Measurements from ENCODE around the gene SLC44A3.
A peak's percentile ranks its signal among the peaks of the same experiment; 100 is the strongest.

SLC44A3 gene

GRCh38 chr1:94773931-94774422 lies 46.2 kb upstream of the SLC44A3 start:
- DNase-seq = peak; percentile 47 to 72
- H3K18ac ChIP-seq (ENCODE audit: low read length) = peak overlapping the region; percentile 37
- peak overlapping the region; percentile 26 for H4K91ac ChIP-seq (ENCODE audit: low read depth, low read length)
- no peak overlapping the region for H4K12ac ChIP-seq (ENCODE audit: low read depth, low read length)
- no peak overlapping the region for H3K4me3 ChIP-seq (ENCODE audit: low read depth, low read length)
- H2BK12ac ChIP-seq (ENCODE audit: low read length) = peak overlapping the region; percentile 82
- peaks cover 18 to 22% of the 10 kb centered on the region in 2 experiments for H3K4me1 ChIP-seq (ENCODE audit: control insufficient read depth in 1 of 2, insufficient read depth in 2 of 2, low read length in 2 of 2)
- peak overlapping the region; percentile 34 for H3K4ac ChIP-seq (ENCODE audit: low read depth, low read length)
- peak overlapping the region; percentile 12 for H3K4me2 ChIP-seq (ENCODE audit: low read length)
- H3K23ac ChIP-seq (ENCODE audit: low read length) = no peak overlapping the region
- H2BK120ac ChIP-seq (ENCODE audit: insufficient read depth, low read length, poor library complexity) = no peak overlapping the region
- no peaks in the 10 kb centered on the region for H3K79me2 ChIP-seq (ENCODE audit: control insufficient read depth, insufficient read depth, low read length, poor library complexity)
- H3K9me3 ChIP-seq (ENCODE audit: insufficient read depth, low read depth, low read length) = no peaks in the 10 kb centered on the region
- H3K14ac ChIP-seq (ENCODE audit: low read length) = peak overlapping the region; percentile 24
- H3K36me3 ChIP-seq (ENCODE audit: control insufficient read depth in 1 of 2, insufficient read depth in 2 of 2, low read length in 2 of 2) = no peaks in the 10 kb centered on the region
- H3K9ac ChIP-seq (ENCODE audit: low read length) = no peak overlapping the region
- H3K79me1 ChIP-seq (ENCODE audit: low read length) = peaks cover 6% of the 10 kb centered on the region
- H2AFZ ChIP-seq (ENCODE audit: insufficient read depth, low read length, poor library complexity) = peak overlapping the region; percentile 23
- no CpG with 5 or more reads among the region's 8 CpGs for WGBS (ENCODE audit: extremely low coverage, insufficient coverage, insufficient read length)
- H3K27me3 ChIP-seq (ENCODE audit: insufficient read depth, low read length) = no peaks in the 10 kb centered on the region
- no peak overlapping the region for H2BK5ac ChIP-seq (ENCODE audit: low read depth, low read length, poor library complexity)
- no peak overlapping the region for H4K8ac ChIP-seq (ENCODE audit: low read depth, low read length)
- no peak overlapping the region for H2AK5ac ChIP-seq (ENCODE audit: low read length)
- H3K27ac ChIP-seq (ENCODE audit: low read depth, low read length) = no peak overlapping the region

GRCh38 chr1:94776474-94776873 lies 43.7 kb upstream of the SLC44A3 start:
- DNase-seq = no peak
- Histone ChIP-seq H3K27me3 (ENCODE audit: insufficient read depth, low read length) (no peaks in the 10 kb centered on the region), H4K91ac (ENCODE audit: low read depth, low read length) (no peak overlapping the region), H4K12ac (ENCODE audit: low read depth, low read length) (no peak overlapping the region), H3K18ac (ENCODE audit: low read length) (no peak overlapping the region), H3K79me2 (ENCODE audit: control insufficient read depth, insufficient read depth, low read length, poor library complexity) (no peaks in the 10 kb centered on the region), H3K4me3 (ENCODE audit: low read depth, low read length) (no peak overlapping the region), H4K8ac (ENCODE audit: low read depth, low read length) (no peak overlapping the region), H2AFZ (ENCODE audit: insufficient read depth, low read length, poor library complexity) (no peak overlapping the region), H3K79me1 (ENCODE audit: low read length) (peaks cover 6% of the 10 kb centered on the region), H3K4ac (ENCODE audit: low read depth, low read length) (no peak overlapping the region), H3K23ac (ENCODE audit: low read length) (no peak overlapping the region), H3K4me2 (ENCODE audit: low read length) (no peak overlapping the region), H2BK120ac (ENCODE audit: insufficient read depth, low read length, poor library complexity) (no peak overlapping the region), H2BK12ac (ENCODE audit: low read length) (no peak overlapping the region), H2AK5ac (ENCODE audit: low read length) (no peak overlapping the region), H3K36me3 (ENCODE audit: control insufficient read depth in 1 of 2, insufficient read depth in 2 of 2, low read length in 2 of 2) (no peaks in the 10 kb centered on the region), H3K4me1 (ENCODE audit: control insufficient read depth in 1 of 2, insufficient read depth in 2 of 2, low read length in 2 of 2) (peaks cover 18 to 21% of the 10 kb centered on the region in 2 experiments), H2BK5ac (ENCODE audit: low read depth, low read length, poor library complexity) (no peak overlapping the region), H3K9me3 (ENCODE audit: insufficient read depth, low read depth, low read length) (no peaks in the 10 kb centered on the region), H3K27ac (ENCODE audit: low read depth, low read length) (no peak overlapping the region), H3K9ac (ENCODE audit: low read length) (no peak overlapping the region), H3K14ac (ENCODE audit: low read length) (no peak overlapping the region)
- no CpG with 5 or more reads among the region's 1 CpG for WGBS (ENCODE audit: extremely low coverage, insufficient coverage, insufficient read length)

DNA sequence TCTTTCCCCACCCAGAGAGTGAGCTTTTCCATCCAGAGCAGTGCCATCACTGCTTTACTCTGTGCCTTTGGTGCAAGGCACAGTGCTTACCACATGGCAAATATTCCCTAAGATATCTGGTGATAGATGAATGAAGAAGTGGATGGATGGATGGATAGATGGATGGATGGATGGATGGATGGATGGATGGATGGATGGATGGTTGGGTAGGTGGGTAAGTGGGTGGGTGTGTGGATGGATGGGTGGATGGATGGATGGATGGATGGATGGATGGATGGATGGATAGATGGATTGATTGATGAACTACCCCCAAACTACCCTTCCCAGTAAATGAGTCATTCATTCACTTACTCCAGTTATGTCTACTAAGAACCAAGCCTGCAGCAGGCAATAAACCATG lies 42.9 kb upstream of the SLC44A3 start:
- Histone ChIP-seq H2BK120ac (ENCODE audit: insufficient read depth, low read length, poor library complexity) (no peak overlapping the region), H3K4me1 (ENCODE audit: control insufficient read depth in 1 of 2, insufficient read depth in 2 of 2, low read length in 2 of 2) (peaks cover 15 to 17% of the 10 kb centered on the region in 2 experiments), H2AK5ac (ENCODE audit: low read length) (no peak overlapping the region), H3K9ac (ENCODE audit: low read length) (no peak overlapping the region), H4K8ac (ENCODE audit: low read depth, low read length) (no peak overlapping the region), H3K18ac (ENCODE audit: low read length) (no peak overlapping the region), H3K27ac (ENCODE audit: low read depth, low read length) (no peak overlapping the region), H2BK12ac (ENCODE audit: low read length) (no peak overlapping the region), H3K36me3 (ENCODE audit: control insufficient read depth in 1 of 2, insufficient read depth in 2 of 2, low read length in 2 of 2) (no peaks in the 10 kb centered on the region), H3K23ac (ENCODE audit: low read length) (no peak overlapping the region), H3K27me3 (ENCODE audit: insufficient read depth, low read length) (no peaks in the 10 kb centered on the region), H4K91ac (ENCODE audit: low read depth, low read length) (no peak overlapping the region), H3K79me1 (ENCODE audit: low read length) (peaks cover 6% of the 10 kb centered on the region), H3K14ac (ENCODE audit: low read length) (no peak overlapping the region), H3K4me3 (ENCODE audit: low read depth, low read length) (no peak overlapping the region), H3K4ac (ENCODE audit: low read depth, low read length) (no peak overlapping the region), H3K4me2 (ENCODE audit: low read length) (no peak overlapping the region), H3K79me2 (ENCODE audit: control insufficient read depth, insufficient read depth, low read length, poor library complexity) (no peaks in the 10 kb centered on the region), H2BK5ac (ENCODE audit: low read depth, low read length, poor library complexity) (no peak overlapping the region), H4K12ac (ENCODE audit: low read depth, low read length) (no peak overlapping the region), H2AFZ (ENCODE audit: insufficient read depth, low read length, poor library complexity) (no peak overlapping the region), H3K9me3 (ENCODE audit: insufficient read depth, low read depth, low read length) (no peaks in the 10 kb centered on the region)
- no peak for DNase-seq

- H3K36me3 ChIP-seq (ENCODE audit: control insufficient read depth in 1 of 2, insufficient read depth in 2 of 2, low read length in 2 of 2) = no peaks in the 10 kb centered on the region
- H4K12ac ChIP-seq (ENCODE audit: low read depth, low read length) = no peak overlapping the region
- peaks cover 8 to 9% of the 10 kb centered on the region in 2 experiments for H3K4me1 ChIP-seq (ENCODE audit: control insufficient read depth in 1 of 2, insufficient read depth in 2 of 2, low read length in 2 of 2)
- no peak overlapping the region for H3K4ac ChIP-seq (ENCODE audit: low read depth, low read length)
- no peak overlapping the region for H2AFZ ChIP-seq (ENCODE audit: insufficient read depth, low read length, poor library complexity)
- H3K4me2 ChIP-seq (ENCODE audit: low read length) = no peak overlapping the region
- no peak overlapping the region for H2BK12ac ChIP-seq (ENCODE audit: low read length)
- H3K79me2 ChIP-seq (ENCODE audit: control insufficient read depth, insufficient read depth, low read length, poor library complexity) = no peaks in the 10 kb centered on the region
- H4K8ac ChIP-seq (ENCODE audit: low read depth, low read length) = no peak overlapping the region
- no peak overlapping the region for H4K91ac ChIP-seq (ENCODE audit: low read depth, low read length)
- H3K18ac ChIP-seq (ENCODE audit: low read length) = no peak overlapping the region
- H3K27ac ChIP-seq (ENCODE audit: low read depth, low read length) = no peak overlapping the region
- no peaks in the 10 kb centered on the region for H3K9me3 ChIP-seq (ENCODE audit: insufficient read depth, low read depth, low read length)
- no peak overlapping the region for H3K4me3 ChIP-seq (ENCODE audit: low read depth, low read length)
- no peak overlapping the region for H3K14ac ChIP-seq (ENCODE audit: low read length)
- H2BK5ac ChIP-seq (ENCODE audit: low read depth, low read length, poor library complexity) = no peak overlapping the region
- H2AK5ac ChIP-seq (ENCODE audit: low read length) = no peak overlapping the region
- no peak overlapping the region for H2BK120ac ChIP-seq (ENCODE audit: insufficient read depth, low read length, poor library complexity)
- no peaks in the 10 kb centered on the region for H3K27me3 ChIP-seq (ENCODE audit: insufficient read depth, low read length)
- no peak overlapping the region for H3K23ac ChIP-seq (ENCODE audit: low read length)
- H3K79me1 ChIP-seq (ENCODE audit: low read length) = peaks cover 4% of the 10 kb centered on the region
- no peak for DNase-seq
- H3K9ac ChIP-seq (ENCODE audit: low read length) = no peak overlapping the region
These were observed 41.3 kb upstream of the SLC44A3 start for GRCh38 chr1:94778808-94779207.

All from trophoblast cell (in vitro differentiated cells and primary cell).